ENCODE data around the gene TMEM154. TPM values are rescaled to one million over a fixed set of nuclear protein-coding genes. Genes with fewer than 3 reads are reported as not detected.

Gene TMEM154
- total RNA-seq, 1 donor from 2014 or later = 0.24 TPM

DNA sequence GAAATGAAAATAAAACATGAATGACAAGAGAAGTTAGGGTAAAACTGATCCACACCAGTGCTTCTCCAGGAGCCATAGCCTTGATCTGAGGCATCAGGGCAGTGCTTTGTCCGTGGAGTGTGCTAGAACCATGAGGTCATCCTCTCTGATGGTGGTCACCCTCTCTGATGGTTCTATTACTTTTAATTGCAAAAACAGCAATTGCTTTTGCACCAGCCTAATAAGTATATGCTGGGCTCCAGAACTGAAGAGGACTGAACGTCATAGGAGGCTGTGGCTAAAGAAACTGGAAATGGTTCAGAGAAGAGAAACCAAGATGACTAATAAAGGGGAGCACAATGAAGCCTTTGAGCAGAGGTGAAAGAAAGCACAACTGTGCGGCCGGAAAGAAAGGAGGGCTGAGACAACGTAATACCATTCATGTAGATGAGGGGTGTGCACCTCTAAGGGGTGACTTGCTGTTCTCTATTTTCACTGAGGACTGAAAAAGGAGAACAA, 17.0 kb upstream of the TMEM154 start:
- peak; percentile 67 for DNase-seq (ENCODE audit: low read depth)

DNA sequence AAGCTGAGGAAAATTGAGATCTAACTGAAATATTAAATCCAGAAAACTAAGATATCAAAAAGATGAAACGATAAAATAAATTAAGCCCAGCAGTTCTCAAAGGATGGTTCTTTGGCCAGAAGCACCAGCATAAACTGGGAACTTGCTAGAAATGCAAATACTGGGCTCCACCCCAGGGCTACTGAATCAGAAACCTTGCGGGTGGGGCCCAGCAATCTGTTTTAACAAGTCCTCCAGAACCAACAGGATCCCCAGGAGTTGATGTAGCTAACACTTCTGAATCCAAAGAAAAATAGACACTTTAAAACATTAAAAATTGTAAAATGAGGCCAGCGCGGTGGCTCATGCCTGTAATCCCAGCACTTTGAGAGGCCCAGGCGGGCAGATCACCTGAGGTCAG, 14.1 kb upstream of the TMEM154 start:
- DNase-seq (ENCODE audit: low read depth) = no peak

DNA sequence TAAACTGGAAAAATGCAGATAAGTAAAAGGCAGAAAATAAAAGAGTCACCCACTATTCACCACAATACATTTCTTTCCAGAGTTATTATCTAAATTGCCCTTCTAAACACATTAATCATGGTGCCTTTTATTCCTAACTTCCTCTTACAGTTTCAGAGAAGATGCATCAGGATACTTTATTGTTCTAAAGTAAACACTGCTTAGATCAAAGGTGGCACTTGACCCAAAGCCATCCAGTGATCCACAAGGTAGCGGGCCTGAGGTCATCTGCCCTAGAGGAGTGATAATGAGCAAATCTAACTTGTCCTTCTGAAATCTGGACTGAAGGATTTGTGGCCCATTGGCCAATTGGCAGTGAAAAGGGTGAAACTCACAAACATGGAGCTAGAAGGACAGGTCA, 12.0 kb upstream of the TMEM154 start:
- no peak for DNase-seq (ENCODE audit: low read depth)

DNA sequence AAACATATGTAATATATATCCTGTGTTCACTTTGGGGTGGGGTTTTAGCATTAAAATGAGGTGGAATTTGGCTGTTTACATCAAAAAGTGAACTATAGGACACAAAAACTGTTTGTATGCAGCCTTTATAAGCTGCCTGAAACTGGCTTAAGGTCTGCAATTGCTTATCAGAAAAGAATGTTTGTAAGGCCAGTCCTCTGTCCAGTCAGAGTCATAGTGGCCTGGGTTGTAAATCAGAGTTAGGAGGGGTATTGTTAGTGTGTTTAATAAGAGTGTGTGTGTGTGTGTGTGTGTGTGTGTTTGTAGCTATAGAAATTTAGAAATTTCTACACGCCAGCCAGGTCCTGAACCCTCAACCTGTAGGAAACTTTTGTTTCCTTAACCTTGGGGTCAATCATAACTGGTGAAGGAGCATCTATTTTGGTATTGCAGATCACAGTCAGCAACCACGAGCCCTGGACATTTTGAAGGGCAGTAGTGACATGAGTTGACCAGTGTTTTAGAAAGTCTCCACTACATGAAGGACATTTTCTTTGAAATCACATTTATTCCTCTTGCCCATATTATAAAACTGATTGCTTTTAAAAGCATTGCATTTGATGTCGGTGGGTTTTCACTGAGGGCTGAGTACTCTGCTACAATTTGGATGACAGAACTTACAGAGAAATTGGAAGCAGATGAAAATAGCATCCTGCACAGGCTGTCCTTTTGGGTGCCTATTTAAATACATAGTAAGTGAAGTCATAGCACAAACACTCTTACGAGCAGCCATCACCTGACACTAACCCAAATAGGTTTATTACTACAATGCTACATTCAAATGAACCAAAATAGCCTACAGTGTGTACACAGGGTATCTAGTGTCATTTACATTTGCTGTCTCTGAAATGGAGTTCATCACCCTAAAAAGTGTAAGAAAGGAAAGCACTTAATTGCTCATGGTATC, 11.2 kb upstream of the TMEM154 start:
- DNase-seq (ENCODE audit: low read depth) = peak; percentile 63

DNA sequence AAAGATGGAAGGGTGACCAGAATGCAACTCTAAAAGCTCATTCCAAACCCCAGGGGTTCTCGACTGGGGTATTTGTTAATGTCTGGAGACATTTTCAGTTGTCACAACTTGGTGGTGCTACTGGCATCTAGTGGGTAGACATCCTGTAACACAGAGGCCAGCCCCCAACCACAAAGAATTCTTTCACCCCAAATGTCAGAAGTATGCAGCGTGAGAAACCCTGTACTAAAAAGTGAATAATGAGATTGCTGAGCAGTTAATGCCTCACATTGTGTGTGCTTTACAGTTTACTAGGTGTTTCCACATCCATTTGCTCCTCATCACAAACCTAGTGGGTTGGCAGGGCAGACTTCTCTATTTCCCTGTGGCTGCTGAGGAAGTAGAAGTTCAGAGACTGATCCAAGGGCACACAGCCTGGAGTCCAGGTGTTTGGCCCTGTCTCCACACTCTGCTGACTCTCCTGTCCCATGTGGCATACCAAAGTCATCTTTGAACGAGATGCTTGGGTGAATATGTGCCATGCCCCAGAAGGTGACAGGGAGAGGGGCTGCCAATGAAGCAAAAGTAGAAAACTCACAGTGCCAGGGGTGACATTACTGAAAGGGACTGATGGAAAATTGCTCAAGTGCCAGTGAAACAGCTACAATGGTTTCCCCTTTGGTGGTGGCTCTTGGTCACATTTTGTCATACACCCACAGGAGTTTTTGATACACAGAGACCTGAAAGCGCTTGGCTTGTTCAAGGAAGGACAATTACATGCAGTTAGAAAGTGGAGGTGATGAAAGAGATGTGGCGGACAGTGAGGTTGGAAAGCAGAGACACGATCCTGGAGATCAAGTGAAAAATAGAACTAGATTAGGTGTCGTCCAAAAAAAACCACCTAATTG, 10.1 kb upstream of the TMEM154 start:
- no peak for DNase-seq (ENCODE audit: low read depth)

DNA sequence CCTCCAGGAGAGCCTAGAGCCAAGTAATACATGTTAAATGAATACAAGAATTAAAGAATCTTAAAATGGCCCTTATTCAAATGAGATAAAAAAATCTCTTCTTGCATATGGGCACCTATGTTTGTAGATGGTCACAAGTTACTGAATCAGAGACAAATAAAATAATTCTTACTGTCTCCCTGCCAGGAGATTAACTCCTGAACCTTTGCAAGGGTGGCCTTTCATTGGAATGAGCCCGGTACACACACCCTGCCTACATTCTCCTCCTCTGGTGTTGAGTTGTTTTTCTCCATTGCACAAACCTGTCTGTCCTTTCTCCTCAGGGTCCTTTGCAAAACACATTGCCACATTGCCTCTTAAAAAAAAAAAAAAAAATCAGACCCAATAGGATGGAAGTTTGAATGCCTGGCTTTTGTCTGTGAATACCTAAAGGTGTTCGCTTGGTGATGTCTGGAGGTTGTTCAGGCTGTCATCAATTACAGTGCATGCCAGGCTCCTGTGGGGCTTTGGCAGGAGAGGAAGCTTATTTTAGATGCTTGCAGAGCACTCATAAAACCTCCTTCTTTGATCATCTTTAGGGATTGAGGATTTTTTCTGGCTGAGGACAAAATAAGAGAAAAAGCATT, 8.3 kb upstream of the TMEM154 start:
- DNase-seq (ENCODE audit: low read depth) = no peak

DNA sequence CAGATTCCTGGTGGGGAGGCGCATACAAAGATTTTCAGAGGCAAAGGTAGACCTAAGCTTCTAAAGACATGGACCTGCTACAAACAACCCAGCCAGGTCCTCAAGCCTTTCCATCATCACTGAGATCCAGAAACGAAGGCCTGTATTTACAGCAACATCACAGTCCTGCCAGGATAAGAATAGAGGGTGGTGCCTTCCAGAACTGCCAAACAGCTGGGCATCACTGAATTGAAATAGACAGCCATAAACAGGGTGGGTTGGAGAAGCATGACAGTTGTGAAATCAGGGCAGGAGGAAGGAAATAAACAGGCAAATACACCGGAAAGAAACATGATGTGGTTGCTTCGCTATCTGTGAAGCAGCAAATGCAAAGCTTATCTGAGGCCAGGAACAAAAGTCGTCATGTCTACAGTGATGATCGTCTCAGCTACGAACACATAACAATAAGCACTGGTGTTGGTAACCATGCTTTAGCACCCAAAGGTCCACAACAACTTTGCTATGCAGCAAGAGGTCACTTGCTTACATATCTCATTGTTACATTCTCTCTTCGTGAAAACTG, 6.7 kb upstream of the TMEM154 start:
- no peak for DNase-seq (ENCODE audit: low read depth)

DNA sequence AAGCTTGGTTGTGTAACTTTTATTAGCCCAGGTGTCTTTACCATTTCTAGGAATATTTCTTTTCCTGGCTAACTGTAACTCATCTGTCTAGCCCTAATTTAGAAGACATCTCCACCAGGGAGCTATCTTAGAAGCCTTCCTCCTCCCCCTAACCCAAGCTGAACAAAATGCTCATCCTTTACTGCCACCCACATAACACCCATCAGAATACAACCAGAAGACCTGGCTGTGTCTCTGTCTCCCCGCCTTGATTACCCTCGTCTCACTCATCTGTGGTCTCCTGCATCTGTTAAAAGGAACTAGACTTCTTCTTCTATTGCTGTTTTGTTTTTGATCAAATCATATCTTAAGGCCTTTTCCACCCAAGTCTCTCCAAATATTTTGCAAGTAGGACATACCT, 4.8 kb upstream of the TMEM154 start:
- no peak for DNase-seq (ENCODE audit: low read depth)

DNA sequence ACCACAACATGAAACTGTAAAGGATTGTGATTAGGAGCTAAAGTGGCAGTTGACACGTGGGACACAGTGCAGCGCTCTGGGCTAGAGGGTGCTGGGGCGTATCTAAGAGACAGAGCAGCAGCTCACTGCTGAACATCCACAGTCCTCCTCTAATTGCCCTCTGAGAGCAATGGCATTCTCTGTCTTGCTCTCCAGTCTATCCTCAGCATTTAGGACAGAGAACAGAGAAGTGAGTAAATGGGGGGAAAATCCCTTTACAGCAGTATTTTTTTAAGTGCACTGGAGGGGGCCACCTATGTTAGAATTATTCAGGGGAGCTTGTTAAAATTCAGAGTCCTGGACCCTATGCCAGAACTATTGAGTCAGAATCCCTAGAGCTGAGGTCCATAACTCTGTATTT, 4.2 kb upstream of the TMEM154 start:
- DNase-seq (ENCODE audit: low read depth) = no peak

DNA sequence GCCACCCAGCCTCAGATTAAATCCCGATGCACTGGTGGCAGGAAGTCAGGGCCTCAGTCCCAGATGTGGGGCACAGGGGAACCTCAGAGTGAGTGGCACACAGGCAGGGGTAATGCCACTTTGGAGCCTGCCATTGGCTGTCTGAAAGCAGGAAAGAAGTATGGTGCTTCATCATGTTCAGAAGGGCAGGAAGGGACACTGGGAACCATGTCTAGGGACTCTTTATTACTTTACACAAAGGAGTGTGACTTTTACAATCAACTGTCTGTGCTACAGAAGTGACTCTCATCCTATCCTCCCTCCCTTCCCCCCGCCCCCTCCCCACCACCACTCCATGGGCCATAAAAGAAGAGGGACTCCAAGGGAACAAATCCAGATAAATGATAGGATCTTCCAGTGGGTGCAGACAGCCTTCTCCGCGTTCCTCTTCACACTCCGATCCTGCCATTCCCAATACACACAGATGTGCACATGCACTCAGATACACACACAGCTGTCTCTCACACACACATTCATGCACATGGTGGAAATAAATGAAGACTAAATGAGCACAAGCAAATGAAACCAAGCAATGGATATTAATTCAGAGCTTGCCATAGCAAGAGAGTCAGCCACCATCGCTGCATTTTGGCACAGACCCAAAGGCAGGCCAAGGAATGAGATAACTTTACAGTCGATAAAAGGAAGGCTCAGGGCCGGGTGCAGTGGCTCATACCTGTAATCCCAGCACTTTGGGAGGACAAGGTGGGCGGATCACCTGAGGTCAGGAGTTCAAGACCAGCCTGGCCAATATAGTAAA, 2.5 kb upstream of the TMEM154 start:
- no peak for DNase-seq (ENCODE audit: low read depth)

DNA sequence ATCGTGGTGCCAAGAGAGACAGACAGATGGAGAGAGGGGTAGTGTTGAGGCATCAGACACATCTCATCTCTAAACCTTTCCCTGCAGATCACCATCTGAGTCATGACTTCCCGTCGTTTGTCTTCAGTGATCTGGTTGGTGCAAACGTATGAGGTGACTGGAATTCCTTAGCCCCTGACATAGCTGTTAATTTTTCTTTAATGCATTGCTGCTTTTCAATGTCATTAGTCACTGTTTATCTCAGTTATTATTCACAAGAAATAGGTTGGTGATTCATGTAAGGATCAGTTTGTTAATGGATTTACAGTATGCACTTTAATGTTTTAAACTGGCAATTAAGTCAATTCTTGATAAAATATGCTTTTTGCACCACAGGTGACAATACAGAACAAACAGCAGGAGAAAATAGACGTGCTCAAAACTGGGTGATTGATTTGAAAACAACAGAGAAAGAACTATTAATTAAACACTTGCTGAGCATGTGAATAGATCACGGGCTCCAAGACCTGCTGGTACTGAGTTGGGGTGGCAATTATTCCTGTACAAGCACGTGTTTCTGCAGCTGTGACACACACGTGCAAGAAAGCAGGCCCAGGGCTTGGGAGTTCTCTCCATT, 1.3 kb upstream of the TMEM154 start:
- DNase-seq (ENCODE audit: low read depth) = no peak

DNA sequence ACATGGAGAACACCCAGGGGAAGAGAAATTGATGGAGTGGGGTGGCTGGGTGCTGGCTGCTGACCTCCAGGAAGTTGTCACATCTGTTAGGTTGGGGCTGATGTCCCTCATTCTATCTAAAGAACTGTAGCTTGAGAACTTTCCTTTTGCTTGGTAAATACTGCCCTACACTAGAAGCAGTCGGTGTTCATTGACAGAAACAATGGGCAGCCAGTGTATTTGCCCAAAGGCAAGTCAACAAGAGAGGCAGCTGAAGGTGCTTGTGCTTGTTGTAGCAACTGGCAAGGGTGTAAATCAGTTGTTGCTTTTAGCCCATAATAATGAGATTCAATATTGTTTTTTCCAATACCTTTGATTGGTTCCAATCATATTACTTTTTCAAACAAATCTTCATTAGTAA, 956 bp downstream of the TMEM154 start:
- DNase-seq (ENCODE audit: low read depth) = no peak

DNA sequence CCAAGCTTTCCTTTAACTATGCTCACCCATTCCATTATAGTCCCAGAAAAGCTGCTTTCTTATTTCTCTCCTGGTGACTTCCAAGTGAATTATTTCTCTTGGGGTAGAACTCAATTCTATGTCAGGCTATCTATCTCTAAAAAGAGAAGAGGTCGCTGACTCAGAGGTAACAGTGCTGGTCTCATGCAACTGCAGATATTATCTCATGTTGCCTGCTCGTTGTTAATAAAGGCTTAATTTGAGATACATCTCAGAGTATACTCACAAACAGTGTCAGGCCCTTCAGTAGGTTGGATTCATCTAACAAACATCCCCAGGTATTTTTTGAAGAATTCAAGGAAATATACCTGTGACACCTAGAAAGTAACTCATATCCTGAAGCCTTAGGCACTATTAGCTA, 2.7 kb downstream of the TMEM154 start:
- DNase-seq (ENCODE audit: low read depth) = no peak

DNA sequence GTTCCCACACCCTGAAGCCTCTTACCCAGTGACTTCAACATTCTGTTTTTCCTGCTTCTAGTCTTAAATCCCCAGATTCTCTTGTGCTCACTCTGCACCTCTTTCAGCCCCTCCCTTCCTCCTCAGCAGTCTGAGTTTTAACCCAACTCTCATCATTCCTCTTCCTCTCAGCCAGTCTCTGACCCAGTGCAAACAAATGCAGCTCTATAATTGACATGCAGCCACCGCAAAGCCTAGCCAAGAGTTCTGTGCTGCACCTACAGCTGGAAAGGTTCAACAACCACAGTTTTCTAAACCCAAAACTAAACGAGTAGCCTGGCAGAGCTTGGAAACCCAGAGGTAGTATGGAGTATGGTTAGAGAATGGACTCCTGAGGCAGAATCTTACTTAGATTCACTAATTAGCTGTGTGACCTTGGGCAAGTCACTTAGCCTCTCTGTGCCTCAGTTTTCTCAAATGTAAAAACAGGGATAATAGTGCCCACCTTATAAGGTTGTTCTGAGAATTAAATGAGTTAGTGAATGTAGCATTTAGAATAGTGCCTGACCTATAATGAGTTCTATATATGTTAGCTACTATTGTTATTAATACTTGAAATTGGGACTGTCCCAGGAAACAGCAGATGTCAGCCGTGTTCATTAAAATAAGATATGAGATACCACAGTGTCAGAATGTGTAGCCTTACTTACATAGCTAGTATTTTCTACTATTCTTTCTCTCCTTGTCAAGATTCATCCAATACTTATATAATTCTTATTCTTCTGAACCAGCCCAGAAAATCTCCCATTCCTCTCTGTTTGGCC, 3.5 kb downstream of the TMEM154 start:
- no peak for DNase-seq (ENCODE audit: low read depth)

DNA sequence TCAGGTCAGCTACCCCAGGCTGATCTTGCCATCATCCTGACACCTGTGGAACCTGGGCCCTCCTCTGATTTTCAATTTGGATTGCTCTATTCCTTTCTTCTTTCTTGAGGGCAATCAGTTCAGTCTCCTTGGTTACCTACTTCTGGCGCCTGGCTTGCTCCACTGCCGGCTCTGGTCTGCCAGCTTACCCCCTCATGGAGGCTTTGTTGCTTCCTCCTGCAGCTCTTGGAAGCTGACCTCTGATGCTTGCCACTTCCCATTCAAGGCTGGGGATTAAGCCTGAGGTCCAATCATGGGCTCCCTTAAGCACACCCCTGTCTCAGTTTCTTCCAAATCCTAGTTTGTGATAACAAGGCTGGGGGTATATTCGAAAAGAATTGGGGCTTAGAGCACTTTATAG, 5.4 kb downstream of the TMEM154 start:
- DNase-seq (ENCODE audit: low read depth) = no peak

DNA sequence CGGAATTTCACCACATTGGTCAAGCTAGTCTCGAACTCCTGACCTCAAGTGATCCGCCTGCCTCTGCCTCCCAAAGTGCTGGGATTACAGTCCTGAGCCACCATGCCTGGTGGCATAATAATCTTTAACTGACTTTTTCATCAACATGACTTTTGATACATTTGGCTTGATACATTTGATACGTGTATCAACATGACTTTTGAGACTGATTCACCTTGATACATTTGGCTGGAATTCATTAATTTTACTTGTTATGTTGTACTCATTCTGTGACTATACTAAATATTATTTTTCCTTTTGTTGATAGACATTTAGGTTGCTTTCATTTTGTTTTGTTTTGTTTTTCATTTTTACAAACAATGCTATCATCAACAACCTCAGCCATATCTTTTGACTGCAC, 6.3 kb downstream of the TMEM154 start:
- no peak for DNase-seq (ENCODE audit: low read depth)

DNA sequence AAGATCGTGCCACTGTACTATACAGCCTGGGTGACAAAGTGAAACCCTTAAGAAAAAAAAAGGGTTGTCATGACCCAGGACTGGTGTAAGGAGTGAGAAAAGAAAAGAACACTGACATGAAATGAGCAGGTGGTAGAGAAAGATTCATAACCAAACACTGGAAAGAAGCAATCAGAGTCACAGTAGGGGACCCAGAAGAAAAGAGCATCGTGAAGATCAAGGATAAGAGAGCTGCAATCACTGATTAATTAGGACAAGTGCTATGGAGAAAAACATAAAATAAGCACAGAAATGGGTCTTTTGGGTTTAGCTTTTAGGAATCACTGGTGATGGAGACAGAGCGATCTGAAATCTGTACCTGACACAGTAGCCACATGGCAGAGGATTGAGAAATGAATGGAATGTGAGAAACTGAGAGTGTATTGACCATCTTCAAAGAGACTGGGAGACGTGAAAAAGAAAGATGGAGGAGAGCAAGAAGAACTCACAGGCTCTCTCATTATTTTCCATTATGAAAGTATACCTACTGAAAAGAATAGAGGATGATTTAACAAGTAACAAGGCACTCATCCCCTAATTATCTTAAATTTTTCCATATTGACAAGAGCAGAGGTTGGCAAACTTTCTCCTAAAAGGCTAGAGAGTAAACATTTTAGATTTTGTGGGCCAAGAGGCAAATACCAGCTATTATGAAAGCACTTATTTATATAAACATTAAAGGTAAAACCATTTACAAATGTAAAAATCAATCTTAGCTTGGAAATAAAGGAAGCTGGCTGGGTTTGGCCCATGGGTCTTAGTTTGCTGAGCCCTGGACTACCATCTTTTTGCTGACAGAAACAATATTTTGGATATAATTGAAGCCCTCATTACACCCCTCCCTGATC, 7.3 kb downstream of the TMEM154 start:
- DNase-seq (ENCODE audit: low read depth) = no peak

DNA sequence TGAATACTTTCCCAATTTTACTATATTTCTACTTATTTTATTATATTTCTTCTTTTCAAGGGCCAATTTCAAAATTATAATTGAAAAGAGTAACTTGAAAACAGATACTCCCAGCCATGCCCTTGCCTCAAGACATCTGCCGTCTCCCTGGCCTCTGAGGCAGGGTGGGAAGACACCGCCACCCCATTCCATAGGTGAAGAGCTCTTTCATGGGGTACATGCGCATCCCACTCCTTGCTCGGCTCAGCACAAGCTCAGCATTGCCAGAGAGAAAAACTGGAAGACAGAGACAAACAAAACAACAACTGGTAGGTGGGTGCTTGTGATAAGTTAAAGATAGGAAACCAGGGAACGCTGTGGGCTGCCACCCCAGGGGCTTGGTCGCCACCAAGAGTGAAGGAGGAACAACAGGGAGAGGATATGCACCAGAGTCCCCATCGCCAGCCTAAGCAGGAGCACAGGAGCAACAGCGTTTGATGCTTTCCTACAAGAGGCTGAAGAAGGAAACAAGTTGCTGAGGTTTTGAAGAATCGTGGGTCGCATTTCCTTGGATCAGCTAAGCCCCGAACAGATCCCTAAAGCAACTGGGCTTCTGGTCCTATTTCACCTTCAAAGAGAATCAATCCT, 11.3 kb downstream of the TMEM154 start:
- no peak for DNase-seq (ENCODE audit: low read depth)

Measured in myocyte (in vitro differentiated cells).